Measurements from ENCODE around the gene CSRNP2.

DNA sequence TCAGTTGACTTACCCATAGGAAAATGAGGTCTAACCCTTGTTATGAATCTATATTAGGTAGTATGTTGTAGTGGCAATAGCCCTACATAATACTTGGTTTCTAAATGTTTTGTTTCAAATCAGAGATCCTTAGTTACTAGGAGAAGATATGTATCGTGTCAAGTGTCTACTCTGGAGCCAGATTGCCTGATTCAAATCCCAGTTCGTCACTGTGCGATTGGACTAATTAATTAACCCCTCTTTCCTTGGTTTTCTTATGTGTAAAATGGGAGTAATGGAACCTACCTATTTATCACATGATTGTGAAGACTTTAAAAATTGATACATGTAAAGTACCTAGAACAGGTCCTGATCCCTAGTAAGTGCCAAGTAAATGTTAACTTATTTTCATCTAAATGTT, 33.9 kb downstream of the CSRNP2 start:
- TF ChIP-seq POLR2A (IDR thresholded peaks at IDR 0.05): no peak
- TF ChIP-seq, protein P1, sequence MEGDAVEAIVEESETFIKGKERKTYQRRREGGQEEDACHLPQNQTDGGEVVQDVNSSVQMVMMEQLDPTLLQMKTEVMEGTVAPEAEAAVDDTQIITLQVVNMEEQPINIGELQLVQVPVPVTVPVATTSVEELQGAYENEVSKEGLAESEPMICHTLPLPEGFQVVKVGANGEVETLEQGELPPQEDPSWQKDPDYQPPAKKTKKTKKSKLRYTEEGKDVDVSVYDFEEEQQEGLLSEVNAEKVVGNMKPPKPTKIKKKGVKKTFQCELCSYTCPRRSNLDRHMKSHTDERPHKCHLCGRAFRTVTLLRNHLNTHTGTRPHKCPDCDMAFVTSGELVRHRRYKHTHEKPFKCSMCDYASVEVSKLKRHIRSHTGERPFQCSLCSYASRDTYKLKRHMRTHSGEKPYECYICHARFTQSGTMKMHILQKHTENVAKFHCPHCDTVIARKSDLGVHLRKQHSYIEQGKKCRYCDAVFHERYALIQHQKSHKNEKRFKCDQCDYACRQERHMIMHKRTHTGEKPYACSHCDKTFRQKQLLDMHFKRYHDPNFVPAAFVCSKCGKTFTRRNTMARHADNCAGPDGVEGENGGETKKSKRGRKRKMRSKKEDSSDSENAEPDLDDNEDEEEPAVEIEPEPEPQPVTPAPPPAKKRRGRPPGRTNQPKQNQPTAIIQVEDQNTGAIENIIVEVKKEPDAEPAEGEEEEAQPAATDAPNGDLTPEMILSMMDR (IDR thresholded peaks at IDR 0.05): no peak
